B cell (primary cell): Measurements from ENCODE around the gene RNU6-7. TPM values are rescaled to one million over a fixed set of nuclear protein-coding genes. Genes with fewer than 3 reads are reported as not detected.

Source experiments
- ATAC-seq: fragments of 200-7000 bp; cut with Tn5 transposase; one replicate; pipeline ENCODE4 v1.10.0; 2021; ENCODE audit warnings: low read depth, mild to moderate bottlenecking, moderate number of reproducible peaks, moderate library complexity
- CTCF ChIA-PET: fragments of 350-600 bp; sonication (Branson Sonifier 250); formaldehyde crosslinking; loops from one replicate; lab custom pipeline; 2021; ENCODE audit warnings: antibody characterized with exemption, inconsistent platforms; lab: Charles Lee
- POLR2A ChIA-PET: fragments of 350-600 bp; sonication (Branson Sonifier 250); formaldehyde crosslinking; loops from one replicate; lab custom pipeline; 2021; ENCODE audit warnings: antibody characterized with exemption; lab: Charles Lee
- DNase-seq: peaks from one replicate; pipeline ENCODE4 v3.0.0; 2013
- H2AFZ ChIP-seq: 2 replicates; pipeline ENCODE4 v1.6.1; 2012; ENCODE audit warnings: mild to moderate bottlenecking, low read depth, low read length; ENCODE audit not compliant: insufficient read depth, poor library complexity, severe bottlenecking
- H3K27ac ChIP-seq, 2 donors: 1 replicate in 1 of 2; 2 replicates in 1 of 2; pipeline ENCODE4 v1.5.1; 2012 to 2013; ENCODE audit warnings: low read length in 2 of 2, mild to moderate bottlenecking in 2 of 2, moderate library complexity in 1 of 2
- H3K27me3 ChIP-seq, 4 experiments: fragments of 200-600 bp in 1 of 4; sonication (generic) in 1 of 4; replicated peaks in 1 of 4; 1 replicate in 2 of 4; 2 replicates in 2 of 4; pipeline versions ENCODE4 v1.6.1 to v1.7.0; 2013 to 2016; ENCODE audit warnings: low read length in 3 of 4, mild to moderate bottlenecking in 2 of 4, mixed read lengths in 1 of 4, moderate library complexity in 1 of 4; ENCODE audit not compliant: insufficient read depth in 4 of 4, control insufficient read depth in 3 of 4; ENCODE audit errors: control extremely low read depth in 1 of 4
- H3K36me3 ChIP-seq, 2 experiments: replicated peaks in 1 of 2; 1 replicate in 1 of 2; 2 replicates in 1 of 2; pipeline versions ENCODE4 v1.6.1 to v1.7.1; 2013; ENCODE audit warnings: low read length in 1 of 2; ENCODE audit not compliant: insufficient read depth in 2 of 2, control insufficient read depth in 1 of 2; ENCODE audit errors: control extremely low read depth in 1 of 2, extremely low read depth in 1 of 2
- H3K4me1 ChIP-seq, 2 donors: fragments of 200-600 bp in 1 of 2; sonication (generic) in 1 of 2; 1 replicate in 1 of 2; 2 replicates in 1 of 2; pipeline versions ENCODE4 v1.5.1 to v1.6.1; 2013 to 2017; ENCODE audit warnings: low read length in 2 of 2; ENCODE audit not compliant: control insufficient read depth in 2 of 2, insufficient read depth in 2 of 2
- H3K4me2 ChIP-seq: replicated peaks from 2 replicates; pipeline ENCODE3; 2012; ENCODE audit warnings: mild to moderate bottlenecking, low read depth, low read length; ENCODE audit not compliant: poor library complexity, severe bottlenecking
- H3K4me3 ChIP-seq, 5 experiments: fragments of 200-600 bp in 1 of 5; sonication (generic) in 1 of 5; 1 replicate in 3 of 5; 2 replicates in 2 of 5; pipeline versions ENCODE4 v1.5.1 to v1.7.0; 2011 to 2016; ENCODE audit warnings: low read length in 4 of 5, mild to moderate bottlenecking in 4 of 5, low read depth in 2 of 5, control low read depth in 1 of 5, moderate library complexity in 1 of 5; ENCODE audit not compliant: insufficient read depth in 1 of 5; ENCODE audit errors: control extremely low read depth in 1 of 5, extremely low read depth in 1 of 5
- H3K79me2 ChIP-seq: fragments of 200-600 bp; sonication (generic); one replicate; pipeline ENCODE4 v1.6.0; 2016; ENCODE audit warnings: low read length; ENCODE audit not compliant: control insufficient read depth, insufficient read depth
- H3K9ac ChIP-seq: fragments of 200-600 bp; sonication (generic); 2 replicates; pipeline ENCODE4 v1.6.1; 2017; ENCODE audit warnings: mild to moderate bottlenecking, low read length, moderate library complexity
- H3K9me3 ChIP-seq, 3 donors: one replicate each; pipeline versions ENCODE4 v1.6.1 to v1.7.1; 2013; ENCODE audit warnings: low read length in 2 of 3; ENCODE audit not compliant: control insufficient read depth in 2 of 3, insufficient read depth in 1 of 3; ENCODE audit errors: control extremely low read depth in 1 of 3
- H4K20me1 ChIP-seq: 2 replicates; pipeline ENCODE4 v1.6.0; 2012; ENCODE audit warnings: mild to moderate bottlenecking, low read length; ENCODE audit not compliant: insufficient read depth, control insufficient read depth, poor library complexity, severe bottlenecking
- H3K27ac Mint-ChIP-seq: one replicate; pipeline ENCODE4 v1.8.0; 2021; ENCODE audit warnings: mixed read lengths
- H3K27me3 Mint-ChIP-seq: one replicate; pipeline ENCODE4 v1.8.0; 2021; ENCODE audit warnings: mixed read lengths
- H3K4me1 Mint-ChIP-seq: one replicate; pipeline ENCODE4 v1.8.0; 2021; ENCODE audit warnings: mixed read lengths
- H3K4me3 Mint-ChIP-seq: one replicate; pipeline ENCODE4 v1.8.0; 2021; ENCODE audit warnings: mixed read lengths
- H3K9me3 Mint-ChIP-seq: one replicate; pipeline ENCODE4 v1.8.0; 2022; ENCODE audit warnings: mixed read lengths; ENCODE audit not compliant: insufficient read depth
- EZH2 ChIP-seq: IDR thresholded peaks from 2 replicates; pipeline ENCODE4 v1.6.1; 2012; ENCODE audit warnings: borderline replicate concordance, low read depth, mild to moderate bottlenecking, moderate library complexity, low read length; ENCODE audit not compliant: insufficient read depth, poor library complexity, severe bottlenecking
- WGBS: methylation state at CpG from one replicate; pipeline ENCODE4 v1.1.5; 2013; ENCODE audit warnings: missing lambda C conversion rate; ENCODE audit not compliant: insufficient coverage; 5-methylcytosine and 5-hydroxymethylcytosine counted together
- intact Hi-C: fragments of 100-400 bp; cut with micrococcal nuclease; formaldehyde crosslinking; loops from one replicate; pipeline ENCODE4 v1.10.0; 2022
- polyA minus RNA-seq: library from RNA; depleted of rRNA, polyadenylated mRNA; stranded (reverse); fragments of >200 nt; gene quantifications from 2 replicates; pipeline ENCODE4 v1.2.3, GENCODE V29; 2012
- polyA plus RNA-seq: library from polyadenylated mRNA; depleted of rRNA; stranded (reverse); fragments of >200 nt; gene quantifications from 2 replicates; pipeline ENCODE4 v1.2.3, GENCODE V29; 2012
- total RNA-seq, 2 donors: library from RNA; stranded (reverse); fragments of 120-200 nt in 1 of 2; gene quantifications; 1 replicate in 1 of 2; 2 replicates in 1 of 2; pipeline versions ENCODE4 v1.2.3 to v1.2.4, GENCODE V29; 2013 to 2022
- TF ChIP-seq, protein P1 (sequence below): fragments of 200-600 bp; IDR thresholded peaks from one replicate; pipeline ENCODE4 v1.8.0; 2022; ENCODE audit warnings: antibody characterized with exemption, mild to moderate bottlenecking

Gene RNU6-7
- total RNA-seq: not detected in 2 replicates
- not detected for total RNA-seq (2013)
- not detected in 2 replicates for polyA plus RNA-seq
- polyA minus RNA-seq: not detected in 2 replicates

DNA sequence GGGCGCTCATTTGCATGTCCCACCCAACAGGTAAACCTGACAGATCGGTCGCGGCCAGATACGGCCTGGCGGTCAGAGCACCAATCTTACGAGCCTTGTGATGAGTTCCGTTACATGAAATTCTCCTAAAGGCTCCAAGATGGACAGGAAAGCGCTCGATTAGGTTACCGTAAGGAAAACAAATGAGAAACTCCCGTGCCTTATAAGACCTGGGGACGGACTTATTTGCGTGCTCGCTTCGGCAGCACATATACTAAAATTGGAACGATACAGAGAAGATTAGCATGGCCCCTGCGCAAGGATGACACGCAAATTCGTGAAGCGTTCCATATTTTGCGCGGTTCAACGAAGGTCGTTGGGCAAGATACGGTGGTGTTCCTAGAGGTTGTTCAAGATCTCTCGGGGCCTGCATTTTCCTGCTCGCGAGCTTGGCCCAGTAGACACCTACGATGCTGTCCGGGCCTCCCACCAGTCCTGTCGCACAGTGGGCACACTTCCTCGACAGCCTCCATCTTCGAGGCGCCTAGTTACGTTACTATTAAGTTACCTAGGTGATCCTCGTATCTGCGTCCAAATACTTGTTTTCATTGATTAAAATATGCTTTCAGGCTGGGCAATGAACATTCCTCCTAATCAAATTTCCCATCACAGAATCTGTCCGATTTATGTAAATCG lies at the start of gene RNU6-7:
Gene RNU6-7, plus strand, starts transcription at position 230 of the 675 bp plus-strand sequence.
- Histone ChIP-seq H4K20me1 (no peaks in the 10 kb centered on the region), H3K79me2 (no peaks in the 10 kb centered on the region), H3K27me3 (no peaks in the 10 kb centered on the region), H2AFZ (peak within 1 kb of the TSS; percentile 86), H3K4me1 (peaks cover 13 to 27% of the 10 kb centered on the region in 2 donors), H3K9ac (peak within 1 kb of the TSS; percentile 93), H3K9me3 (no peaks in the 10 kb centered on the region), H3K36me3 (no peaks in the 10 kb centered on the region), H3K4me2 (peak within 1 kb of the TSS; percentile 77), H3K4me3 (peak within 1 kb of the TSS; percentile 84 to 88 (median 87)), H3K27ac (peak within 1 kb of the TSS; percentile 99)
- H3K27me3 Mint-ChIP-seq: no peaks in the 10 kb centered on the region
- ChIA-PET CTCF (interaction anchor here (1.4 to 2.5 kb wide), 3 partner anchors 126 to 994 kb away, joined by 3 to 13 read pairs (median 7); partner anchors contain the start of genes ARHGAP5 and HECTD1), POLR2A (interaction anchor here (2.4 kb wide), 1 partner anchor 125 kb away, joined by 33 read pairs; the partner anchor contains the start of gene ARHGAP5)
- peak within 1 kb of the TSS; percentile 99 for H3K27ac Mint-ChIP-seq
- H3K4me3 Mint-ChIP-seq: peak within 1 kb of the TSS; percentile 92
- 1% methylated on average over 37 of the region's 40 CpGs for WGBS
- ATAC-seq: no peak
- H3K4me1 Mint-ChIP-seq: peaks cover 48% of the 10 kb centered on the region
- TF ChIP-seq EZH2: no peak
- TF ChIP-seq, protein P1, sequence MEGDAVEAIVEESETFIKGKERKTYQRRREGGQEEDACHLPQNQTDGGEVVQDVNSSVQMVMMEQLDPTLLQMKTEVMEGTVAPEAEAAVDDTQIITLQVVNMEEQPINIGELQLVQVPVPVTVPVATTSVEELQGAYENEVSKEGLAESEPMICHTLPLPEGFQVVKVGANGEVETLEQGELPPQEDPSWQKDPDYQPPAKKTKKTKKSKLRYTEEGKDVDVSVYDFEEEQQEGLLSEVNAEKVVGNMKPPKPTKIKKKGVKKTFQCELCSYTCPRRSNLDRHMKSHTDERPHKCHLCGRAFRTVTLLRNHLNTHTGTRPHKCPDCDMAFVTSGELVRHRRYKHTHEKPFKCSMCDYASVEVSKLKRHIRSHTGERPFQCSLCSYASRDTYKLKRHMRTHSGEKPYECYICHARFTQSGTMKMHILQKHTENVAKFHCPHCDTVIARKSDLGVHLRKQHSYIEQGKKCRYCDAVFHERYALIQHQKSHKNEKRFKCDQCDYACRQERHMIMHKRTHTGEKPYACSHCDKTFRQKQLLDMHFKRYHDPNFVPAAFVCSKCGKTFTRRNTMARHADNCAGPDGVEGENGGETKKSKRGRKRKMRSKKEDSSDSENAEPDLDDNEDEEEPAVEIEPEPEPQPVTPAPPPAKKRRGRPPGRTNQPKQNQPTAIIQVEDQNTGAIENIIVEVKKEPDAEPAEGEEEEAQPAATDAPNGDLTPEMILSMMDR: no peak
- intact Hi-C loops: loop anchor here (2.0 to 10.0 kb wide), 5 partner anchors 47 to 1643 kb away; partner anchors contain the start of genes AP4S1, DTD2, G2E3 and HECTD1
- peak; percentile 80 for DNase-seq
- H3K9me3 Mint-ChIP-seq: no peaks in the 10 kb centered on the region

DNA sequence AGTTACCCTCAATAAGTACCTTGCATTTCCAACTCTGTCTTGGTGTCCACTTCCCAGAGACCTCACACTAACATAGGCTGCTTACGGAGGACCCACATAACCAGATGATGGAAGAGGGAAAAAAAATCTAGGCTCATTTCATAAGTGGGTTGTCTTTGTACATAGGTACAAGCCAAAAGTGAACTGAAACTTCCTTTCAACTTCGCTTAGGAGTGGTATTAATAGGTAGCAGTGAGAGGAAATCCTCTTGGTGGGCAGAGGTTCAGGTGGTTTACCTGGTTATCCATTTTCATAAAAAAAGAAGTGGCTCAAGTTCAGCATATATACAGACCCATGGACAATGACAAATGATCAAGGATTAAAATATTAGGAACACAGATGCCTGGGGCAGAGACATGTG lies 35.8 kb upstream of the RNU6-7 start:
- CTCF ChIA-PET: no interaction called here
- 0% methylated on average over 1 of the region's 2 CpGs for WGBS
- H3K9me3 Mint-ChIP-seq: peaks cover 3% of the 10 kb centered on the region

More for the DNA sequence above, 35.8 kb upstream of the RNU6-7 start:
- Histone ChIP-seq H3K4me3 (no peak overlapping the region), H3K4me2 (peak overlapping the region; percentile 12), H2AFZ (no peak overlapping the region), H3K27me3 (no peaks in the 10 kb centered on the region), H4K20me1 (no peaks in the 10 kb centered on the region), H3K79me2 (no peaks in the 10 kb centered on the region), H3K9ac (no peak overlapping the region), H3K36me3 (no peaks in the 10 kb centered on the region), H3K4me1 (peaks cover 12 to 13% of the 10 kb centered on the region in 2 donors), H3K27ac (no peak overlapping the region), H3K9me3 (peaks cover 0 to 5% (median 0%) of the 10 kb centered on the region in 3 donors)
- ATAC-seq: no peak
- peak; percentile 20 for DNase-seq
- Mint-ChIP-seq H3K4me3 (no peak overlapping the region), H3K27me3 (no peaks in the 10 kb centered on the region), H3K4me1 (peaks cover 14% of the 10 kb centered on the region), H3K27ac (no peak overlapping the region)
- POLR2A ChIA-PET: no interaction called here
- TF ChIP-seq, protein P1: no peak
- TF ChIP-seq EZH2: no peak
- intact Hi-C loops: no loop called here
